Ishikawa (cell line): Measurements from ENCODE around the gene ADCY5.

ENCODE experiments used
- CEBPB ChIP-seq: IDR thresholded peaks from 2 replicates; pipeline ENCODE4 v1.6.1; 2012
- CREB1 ChIP-seq: IDR thresholded peaks from 2 replicates; pipeline ENCODE4 v1.6.1; 2012; ENCODE audit warnings: low read depth
- EGR1 ChIP-seq: IDR thresholded peaks from 2 replicates; pipeline ENCODE4 v1.6.1; 2012
- EP300 ChIP-seq: IDR thresholded peaks from 2 replicates; pipeline ENCODE4 v1.6.1; 2012; ENCODE audit warnings: borderline replicate concordance
- FOXM1 ChIP-seq: IDR thresholded peaks from 2 replicates; pipeline ENCODE4 v1.6.1; 2012; ENCODE audit warnings: low read depth, borderline replicate concordance
- NFIC ChIP-seq: IDR thresholded peaks from 2 replicates; pipeline ENCODE4 v1.6.1; 2012
- RAD21 ChIP-seq: IDR thresholded peaks from 2 replicates; pipeline ENCODE4 v1.6.1; 2012; ENCODE audit warnings: low read depth
- REST ChIP-seq: IDR thresholded peaks from 2 replicates; pipeline ENCODE4 v1.6.1; 2012; ENCODE audit warnings: low read depth, mild to moderate bottlenecking
- TAF1 ChIP-seq: IDR thresholded peaks from 2 replicates; pipeline ENCODE4 v1.6.1; 2012; ENCODE audit warnings: low read depth, mild to moderate bottlenecking
- TCF12 ChIP-seq: IDR thresholded peaks from 2 replicates; pipeline ENCODE4 v1.6.1; 2012; ENCODE audit warnings: low read depth
- TEAD4 ChIP-seq: IDR thresholded peaks from 2 replicates; pipeline ENCODE4 v1.6.1; 2012
- YY1 ChIP-seq: IDR thresholded peaks from 2 replicates; pipeline ENCODE4 v1.6.1; 2012; ENCODE audit warnings: low read depth
- ZBTB7A ChIP-seq: IDR thresholded peaks from 2 replicates; pipeline ENCODE4 v1.6.1; 2012; ENCODE audit warnings: low read depth
- TF ChIP-seq, protein P1 (sequence below): IDR thresholded peaks from 2 replicates; pipeline ENCODE4 v1.6.1; 2012
- TF ChIP-seq, protein P2 (sequence below): IDR thresholded peaks from 2 replicates; pipeline ENCODE4 v1.6.1; 2012

ADCY5 gene

DNA sequence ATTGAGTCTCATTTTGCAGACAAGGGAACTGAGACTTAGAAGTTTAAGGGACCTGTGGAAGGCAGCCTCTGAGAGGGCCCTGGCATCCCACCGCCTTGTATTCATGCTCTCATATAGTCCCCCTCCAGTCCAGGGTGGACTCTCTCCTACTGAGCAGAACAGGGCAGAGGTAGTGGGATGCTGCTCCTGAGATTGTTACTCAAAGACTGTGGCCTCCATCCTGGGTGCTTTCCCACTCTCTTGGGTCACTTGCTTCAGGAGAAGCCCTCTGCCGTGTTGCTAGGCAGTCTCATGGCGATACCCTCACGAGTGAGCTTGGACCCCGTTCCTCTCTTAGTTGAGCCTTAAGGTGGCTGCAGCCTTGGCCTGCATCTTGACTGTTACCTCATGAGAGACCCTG, 22.2 kb upstream of the ADCY5 start:
- TF ChIP-seq TAF1 (no peak), CEBPB (no peak), YY1 (no peak), REST (no peak), TCF12 (no peak), CREB1 (no peak), TEAD4 (no peak), ZBTB7A (no peak), EP300 (no peak), FOXM1 (no peak), NFIC (no peak)
- TF ChIP-seq, protein P1, sequence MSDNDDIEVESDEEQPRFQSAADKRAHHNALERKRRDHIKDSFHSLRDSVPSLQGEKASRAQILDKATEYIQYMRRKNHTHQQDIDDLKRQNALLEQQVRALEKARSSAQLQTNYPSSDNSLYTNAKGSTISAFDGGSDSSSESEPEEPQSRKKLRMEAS = no peak

GRCh38 chr3:123469323-123469995, 20.6 kb upstream of the ADCY5 start:
- TF ChIP-seq TAF1 = no peak
- TF ChIP-seq CEBPB = no peak
- no peak for TF ChIP-seq FOXM1
- no peak for TF ChIP-seq RAD21
- TF ChIP-seq, protein P2, sequence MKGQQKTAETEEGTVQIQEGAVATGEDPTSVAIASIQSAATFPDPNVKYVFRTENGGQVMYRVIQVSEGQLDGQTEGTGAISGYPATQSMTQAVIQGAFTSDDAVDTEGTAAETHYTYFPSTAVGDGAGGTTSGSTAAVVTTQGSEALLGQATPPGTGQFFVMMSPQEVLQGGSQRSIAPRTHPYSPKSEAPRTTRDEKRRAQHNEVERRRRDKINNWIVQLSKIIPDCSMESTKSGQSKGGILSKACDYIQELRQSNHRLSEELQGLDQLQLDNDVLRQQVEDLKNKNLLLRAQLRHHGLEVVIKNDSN = no peak
- TF ChIP-seq TCF12 = no peak
- TF ChIP-seq CREB1 = no peak
- no peak for TF ChIP-seq NFIC
- TF ChIP-seq REST = no peak
- TF ChIP-seq ZBTB7A = no peak
- TF ChIP-seq EP300 = no peak
- TF ChIP-seq, protein P1 = no peak
- TF ChIP-seq EGR1 = no peak
- no peak for TF ChIP-seq TEAD4
- no peak for TF ChIP-seq YY1

DNA sequence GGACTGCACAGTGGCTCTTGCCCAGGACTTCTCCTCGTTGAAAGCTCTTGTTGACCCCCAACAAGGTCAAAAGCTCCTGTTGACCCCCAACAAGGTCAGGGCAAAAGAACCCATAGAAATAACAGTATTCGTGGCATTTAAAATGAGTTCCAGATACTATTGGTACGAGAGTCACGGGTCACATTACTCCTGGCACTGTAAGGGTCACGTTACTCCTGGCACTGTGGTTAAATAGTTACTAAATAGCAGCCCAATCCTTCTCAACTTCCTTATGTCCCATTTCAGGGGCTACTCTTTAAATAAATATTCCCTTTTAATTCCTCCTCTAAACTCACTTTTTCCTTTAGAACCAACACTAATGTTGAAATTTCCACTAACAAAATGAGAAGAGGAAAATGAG, 18.2 kb upstream of the ADCY5 start:
- no peak for TF ChIP-seq CEBPB
- no peak for TF ChIP-seq EP300
- no peak for TF ChIP-seq CREB1
- no peak for TF ChIP-seq TAF1
- TF ChIP-seq, protein P1 = no peak

DNA sequence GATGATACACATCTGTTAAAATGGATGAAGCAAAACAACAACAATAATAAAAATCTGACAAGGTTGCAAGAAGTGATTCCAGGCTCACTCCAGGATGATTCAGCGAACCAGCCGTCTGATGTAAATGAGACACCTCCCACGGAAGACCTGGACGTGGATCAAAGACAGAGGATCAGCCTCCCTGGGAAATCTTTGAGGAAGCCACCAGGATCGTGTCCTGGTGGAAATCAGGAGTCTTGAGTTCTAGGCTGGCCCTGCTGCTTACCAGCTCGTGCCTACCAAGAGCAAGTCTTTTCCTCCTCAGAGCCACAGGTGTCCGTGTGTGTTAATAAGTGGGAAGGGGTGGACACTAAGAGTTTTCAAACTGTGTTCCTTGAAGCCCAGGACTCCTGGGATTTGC, 15.3 kb upstream of the ADCY5 start:
- TF ChIP-seq CEBPB = no peak
- no peak for TF ChIP-seq TCF12
- TF ChIP-seq EP300 = no peak
- TF ChIP-seq FOXM1 = no peak
- TF ChIP-seq, protein P2 = no peak
- TF ChIP-seq, protein P1 = no peak
- TF ChIP-seq YY1 = no peak
- TF ChIP-seq RAD21 = no peak

DNA sequence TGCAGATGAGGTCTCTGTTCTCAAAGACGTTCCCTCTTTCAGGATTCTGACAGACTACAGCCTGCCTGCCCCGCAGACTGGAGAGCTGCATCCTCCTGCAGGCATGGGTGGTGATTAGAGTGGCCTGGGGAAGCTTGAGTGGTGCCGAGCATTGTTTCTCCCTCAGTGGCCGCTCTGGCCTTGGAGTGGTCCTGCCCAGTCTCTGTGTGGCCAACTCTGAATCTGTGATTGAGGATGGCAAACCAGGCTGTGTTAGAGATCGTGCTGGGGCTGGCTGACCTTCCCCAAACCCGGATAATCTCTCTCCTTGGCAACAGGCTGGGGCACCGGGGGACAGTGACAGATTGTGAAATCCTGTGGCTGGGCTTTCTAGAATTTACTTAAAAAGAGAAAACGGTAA, 11.0 kb upstream of the ADCY5 start:
- TF ChIP-seq CREB1 = no peak
- no peak for TF ChIP-seq REST
- no peak for TF ChIP-seq NFIC
- TF ChIP-seq, protein P1 = no peak
- no peak for TF ChIP-seq RAD21
- TF ChIP-seq TCF12 = no peak
- no peak for TF ChIP-seq YY1
